Measurements from ENCODE around the gene LRRC57. TPM values are rescaled to one million over a fixed set of nuclear protein-coding genes. Genes with fewer than 3 reads are reported as not detected.

LRRC57 gene
- total RNA-seq, 1 donor from 2014 or later: 25.9 TPM

- Histone ChIP-seq H3K36me3 (no peaks in the 10 kb centered on the region), H3K4me1 (peaks cover 26% of the 10 kb centered on the region), H3K4me3 (no peak overlapping the region), H3K27me3 (no peaks in the 10 kb centered on the region), H3K27ac (no peak overlapping the region), H3K9me3 (no peaks in the 10 kb centered on the region)
- ATAC-seq (no peak), DNase-seq (no peak)
- intact Hi-C loops (cut with DNase I): no loop called here
- no peak for TF ChIP-seq CTCF (IDR thresholded peaks at IDR 0.05)
Measured at GRCh38 chr15:42578984-42579537, 30.5 kb upstream of the LRRC57 start.

GRCh38 chr15:42577514-42578031, 29.0 kb upstream of the LRRC57 start:
- DNase-seq: no peak
- no peak for TF ChIP-seq CTCF (IDR thresholded peaks at IDR 0.05)
- Histone ChIP-seq H3K27ac (no peak overlapping the region), H3K27me3 (no peaks in the 10 kb centered on the region), H3K9me3 (no peaks in the 10 kb centered on the region), H3K36me3 (no peaks in the 10 kb centered on the region), H3K4me3 (no peak overlapping the region), H3K4me1 (peaks cover 18% of the 10 kb centered on the region)
- intact Hi-C loops (cut with DNase I): no loop called here
- ATAC-seq: no peak

- ATAC-seq (no peak), DNase-seq (no peak)
- no peaks in the 10 kb centered on the region for H3K36me3 ChIP-seq
- no peaks in the 10 kb centered on the region for H3K27me3 ChIP-seq
- intact Hi-C loops (cut with DNase I): no loop called here
- no peak overlapping the region for H3K27ac ChIP-seq
- H3K4me3 ChIP-seq: peak overlapping the region; percentile 94
- H3K9me3 ChIP-seq: no peaks in the 10 kb centered on the region
- TF ChIP-seq CTCF (IDR thresholded peaks at IDR 0.05): no peak
- H3K4me1 ChIP-seq: peaks cover 10% of the 10 kb centered on the region
Measured at GRCh38 chr15:42576776-42577175, 28.2 kb upstream of the LRRC57 start.

- no peak for DNase-seq
- peak overlapping the region; percentile 94 for H3K4me3 ChIP-seq
- intact Hi-C loops (cut with DNase I): no loop called here
- H3K27me3 ChIP-seq: no peaks in the 10 kb centered on the region
- peaks cover 7% of the 10 kb centered on the region for H3K4me1 ChIP-seq
- no peaks in the 10 kb centered on the region for H3K9me3 ChIP-seq
- H3K27ac ChIP-seq: peak overlapping the region; percentile 87
- H3K36me3 ChIP-seq: no peaks in the 10 kb centered on the region
- TF ChIP-seq CTCF (IDR thresholded peaks at IDR 0.05): no peak
- ATAC-seq: no peak
Measured at GRCh38 chr15:42576040-42576594, 27.5 kb upstream of the LRRC57 start.

GRCh38 chr15:42575188-42576039, 26.8 kb upstream of the LRRC57 start, which contains the start of gene STARD9:
Gene STARD9 (plus strand): TSS chr15:42575606. CDS start chr15:42575716, 110 bp downstream.
- peak; percentile 99 for DNase-seq
- intact Hi-C loops (cut with DNase I): no loop called here
- Histone ChIP-seq H3K4me3 (peak within 1 kb of the TSS; percentile 94), H3K9me3 (no peaks in the 10 kb centered on the region), H3K27me3 (no peaks in the 10 kb centered on the region), H3K36me3 (no peaks in the 10 kb centered on the region), H3K27ac (peak within 1 kb of the TSS; percentile 87), H3K4me1 (peaks cover 7% of the 10 kb centered on the region)
- no peak for TF ChIP-seq CTCF (IDR thresholded peaks at IDR 0.05)
- peak; percentile 98 for ATAC-seq
